ENCODE measurements around the gene KIF18A.
"Not testable (repeated sequence)": the region's sequence is repeated elsewhere in the genome, so short reads cannot be mapped to it uniquely, and the experiment has no call there.

The KIF18A gene

GRCh38 chr11:28107750-28108618 lies at the start of gene KIF18A, which contains the start of gene METTL15:
TSS of gene KIF18A (minus strand) at chr11:28108156. CDS start at chr11:28097947, 10,209 bp downstream.
TSS of gene METTL15 (plus strand) at chr11:28108388. CDS start at chr11:28113335, 4,947 bp downstream.
- DNase-seq, result peak; percentile 90

- DNase-seq, result no peak
These were observed 45.6 kb upstream of the KIF18A start for GRCh38 chr11:28153586-28153985.

DNA sequence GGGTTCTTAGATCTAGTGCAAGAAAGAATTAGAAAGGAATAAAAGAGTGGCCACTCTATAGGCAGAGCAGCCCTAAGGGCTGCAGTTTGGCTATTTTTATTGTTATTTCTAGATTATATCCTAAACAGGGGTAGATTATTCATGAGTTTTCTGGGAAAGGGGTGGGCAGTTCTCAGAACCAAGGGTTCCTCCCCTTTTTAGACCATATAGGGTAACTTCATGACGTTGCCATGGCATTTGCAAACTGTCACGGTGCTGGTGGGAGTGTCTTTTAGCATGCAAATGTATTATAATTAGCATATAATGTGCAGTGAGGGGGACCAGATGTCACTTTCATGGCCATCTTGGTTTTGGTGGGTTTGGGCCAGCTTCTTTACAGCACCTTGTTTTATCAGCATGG lies 44.8 kb upstream of the KIF18A start:
- no peak for DNase-seq

GRCh38 chr11:28146123-28146751 lies 38.3 kb upstream of the KIF18A start:
- no peak for DNase-seq

GRCh38 chr11:28144808-28145207 lies 36.9 kb upstream of the KIF18A start:
- no peak for DNase-seq

- no peak for DNase-seq
These were observed 34.8 kb upstream of the KIF18A start for GRCh38 chr11:28142724-28143123.

GRCh38 chr11:28140689-28141455 lies 32.9 kb upstream of the KIF18A start:
- DNase-seq, result no peak

DNA sequence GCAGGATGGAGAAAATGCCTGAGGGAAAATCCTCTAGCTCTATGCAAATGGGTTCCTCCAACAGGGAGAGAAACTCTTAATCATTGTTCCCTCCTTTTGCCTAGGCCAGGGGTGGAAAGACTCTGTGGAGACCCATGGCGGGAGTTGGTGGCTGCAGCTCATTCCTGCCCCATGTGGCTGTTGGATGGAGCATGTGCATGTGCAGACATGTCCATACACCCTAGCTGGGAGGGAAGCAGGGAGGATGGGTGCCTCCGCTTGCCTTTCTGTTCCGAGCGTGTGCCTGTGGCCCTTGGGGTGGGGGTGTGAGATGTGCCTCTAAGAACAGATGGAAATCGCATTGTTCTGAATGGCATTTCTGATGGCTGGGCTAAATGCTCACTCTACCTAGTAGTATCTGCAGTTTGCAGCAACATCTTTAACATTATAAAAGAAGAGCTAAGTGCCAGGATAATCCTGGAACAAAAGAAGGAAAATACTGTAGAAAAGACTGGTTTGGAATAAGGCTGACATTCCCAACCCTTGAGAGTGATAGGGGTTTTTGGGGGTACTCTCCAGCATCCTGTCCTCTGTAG lies 32.0 kb upstream of the KIF18A start:
- DNase-seq, result no peak

GRCh38 chr11:28137832-28138231 lies 29.9 kb upstream of the KIF18A start:
- no peak for DNase-seq

DNA sequence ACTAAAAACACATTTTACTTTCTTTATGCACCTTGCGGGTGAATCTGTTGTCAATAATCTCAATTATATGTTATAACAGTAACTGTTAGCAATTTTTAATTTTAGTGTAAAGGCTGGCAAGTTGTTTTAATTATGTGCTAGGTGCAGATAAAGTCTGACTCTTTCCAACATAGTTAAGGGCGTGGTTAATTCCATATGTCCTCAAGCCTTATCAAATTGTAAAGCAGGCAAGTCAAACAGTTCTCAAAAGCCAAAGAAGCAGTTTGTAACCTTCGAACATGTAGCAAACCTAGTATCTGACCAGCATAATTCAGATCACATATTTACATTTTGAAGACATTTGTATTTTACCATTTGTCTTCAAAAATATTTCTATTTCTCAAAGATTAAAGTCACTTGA lies 29.4 kb upstream of the KIF18A start:
- no peak for DNase-seq

DNA sequence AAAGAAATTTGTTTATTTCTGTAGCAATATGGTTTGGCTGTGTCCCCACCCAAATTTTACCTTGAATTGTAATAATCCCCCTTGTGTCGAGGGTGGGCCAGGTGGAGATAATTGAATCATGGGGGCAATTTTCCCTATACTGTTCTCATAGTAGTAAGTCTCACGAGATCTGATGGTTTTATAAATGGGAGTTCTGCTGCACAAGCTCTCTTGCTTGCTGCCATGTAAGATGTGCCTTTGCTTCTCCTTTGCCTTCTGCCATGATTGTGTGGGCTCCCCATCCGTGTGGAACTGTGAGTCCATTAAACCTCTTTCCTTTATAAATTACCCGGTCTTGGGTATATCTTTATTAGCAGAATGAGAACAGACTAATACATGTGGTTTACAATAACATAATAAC lies 28.2 kb upstream of the KIF18A start:
- not testable (repeated sequence) for DNase-seq

- DNase-seq, result no peak
These were observed 25.2 kb upstream of the KIF18A start for GRCh38 chr11:28133146-28133545.

DNA sequence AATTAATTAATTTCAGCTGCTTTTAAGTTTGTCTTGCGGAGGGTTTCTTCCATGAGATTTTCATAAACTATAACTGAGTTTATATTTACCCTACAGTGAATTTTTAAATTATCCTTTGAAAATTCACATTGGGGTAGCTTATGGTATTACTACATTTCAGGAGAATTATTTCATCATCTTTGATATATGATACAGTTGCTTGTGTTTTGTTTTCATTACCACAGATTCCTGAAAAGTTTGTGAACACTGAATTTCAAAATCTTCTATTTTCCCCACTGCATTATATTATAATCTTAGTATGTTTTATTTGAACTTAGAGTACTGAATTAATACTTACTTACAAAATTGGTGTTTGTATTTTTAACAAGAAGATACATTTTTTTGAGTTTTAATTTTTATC lies 24.6 kb upstream of the KIF18A start:
- no peak for DNase-seq

- no peak for DNase-seq
These were observed 15.2 kb upstream of the KIF18A start for GRCh38 chr11:28123151-28123581.

- DNase-seq, result no peak
These were observed 9.8 kb upstream of the KIF18A start for GRCh38 chr11:28117712-28118111.

- DNase-seq, result no peak
These were observed 6.8 kb upstream of the KIF18A start for GRCh38 chr11:28114731-28115130.

GRCh38 chr11:28114116-28114515 lies 6.2 kb upstream of the KIF18A start:
- DNase-seq, result no peak

DNA sequence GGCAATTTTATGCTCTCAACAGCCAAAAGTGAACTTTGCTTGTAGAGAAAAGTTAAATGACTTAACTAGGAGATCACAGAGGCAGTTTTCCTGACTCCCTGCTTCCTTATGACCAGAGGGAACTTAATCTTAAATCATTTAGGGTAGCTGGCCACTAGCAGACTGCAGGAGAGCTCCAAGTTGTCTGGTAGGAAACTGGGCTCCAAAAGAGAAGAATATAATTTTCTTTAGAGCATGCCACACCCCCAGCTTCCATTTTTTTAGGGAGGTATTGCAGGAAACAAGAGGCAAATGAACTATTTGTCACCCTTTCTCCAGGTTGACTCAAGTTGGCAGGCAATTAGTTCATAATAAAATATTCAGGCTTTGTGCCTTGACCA lies 2.9 kb upstream of the KIF18A start:
- DNase-seq, result no peak

- DNase-seq, result peak; percentile 38
These were observed 2.3 kb upstream of the KIF18A start for GRCh38 chr11:28110108-28110820.

DNA sequence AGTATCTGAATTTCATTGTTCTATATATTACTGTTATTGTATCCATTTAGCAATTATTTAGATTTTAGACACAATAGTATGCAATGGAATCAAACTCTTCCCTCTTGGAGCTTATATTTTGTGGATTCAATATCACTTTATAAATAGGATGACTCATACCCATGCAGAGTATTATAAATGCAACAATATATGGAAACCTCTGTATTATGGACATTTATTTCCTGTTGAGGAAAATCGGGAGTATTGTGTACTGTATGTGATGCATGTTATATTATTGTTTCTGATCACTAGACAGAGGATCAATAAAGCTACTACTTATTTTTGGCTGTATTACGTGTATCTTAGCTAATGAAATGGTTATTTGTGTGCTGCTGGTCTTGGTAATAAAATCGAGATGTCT lies 1.0 kb upstream of the KIF18A start:
- DNase-seq, result no peak

- DNase-seq, result no peak
These were observed 686 bp downstream of the KIF18A start for GRCh38 chr11:28107191-28107749.

All from activated T-cell treated with anti-CD3 and anti-CD28 coated beads for 4 hours (primary cell).